HCT116 (cell line): ENCODE measurements around the gene LRRN2. TPM values are rescaled to one million over a fixed set of nuclear protein-coding genes. Genes with fewer than 3 reads are reported as not detected.

Experiments
- ATAC-seq: fragments of 200-7000 bp; cut with Tn5 transposase; 2 replicates; pipeline ENCODE4 v1.9.1; 2020; ENCODE audit warnings: mild to moderate bottlenecking, moderate library complexity
- BruUV-seq: library from RNA; stranded (reverse); fragments of 400-500 nt; replicated peaks from 2 replicates; lab custom pipeline; 2021; lab: Mats Ljungman, UMichigan
- CTCF ChIA-PET: fragments of 300-600 bp; sonication (Branson Sonifier 250); formaldehyde crosslinking; loops from one replicate; lab custom pipeline; 2021; ENCODE audit warnings: antibody characterized with exemption; lab: Charles Lee
- POLR2A ChIA-PET: fragments of 300-600, 350-600 bp; sonication (Branson Sonifier 250); formaldehyde crosslinking; loops from one replicate; lab custom pipeline; 2021; ENCODE audit warnings: antibody characterized with exemption; lab: Charles Lee
- RAD21 ChIA-PET, 2 experiments: fragments of 300-600 bp; sonication (Branson Sonifier 250); formaldehyde crosslinking; loops; one replicate each; lab custom pipeline; 2023; ENCODE audit warnings: low total read pairs in 2 of 2; ENCODE audit not compliant: uncharacterized antibody in 2 of 2, unreplicated experiment in 2 of 2, low non-redundant PET in 1 of 2; lab: Charles Lee
- DNase-seq: peaks from one replicate; pipeline ENCODE4 v3.0.0-alpha.2; 2010; ENCODE audit warnings: low read depth, low spot score
- H2AFZ ChIP-seq: fragments of 200-600 bp; shearing (Covaris generic), sonication (generic); 2 replicates; pipeline ENCODE4 v1.6.1; 2017; ENCODE audit warnings: low read depth, mixed run types, mixed read lengths, antibody characterized with exemption, low read length; ENCODE audit not compliant: poor library complexity, severe bottlenecking
- H3K27ac ChIP-seq: 2 replicates; pipeline ENCODE4 v1.5.1; 2012; ENCODE audit warnings: low read depth, low read length
- H3K27me3 ChIP-seq: fragments of 200-600 bp; sonication (generic); 2 replicates; pipeline ENCODE4 v1.6.1; 2016; ENCODE audit warnings: mixed run types, low read length, mixed read lengths; ENCODE audit not compliant: insufficient read depth
- H3K36me3 ChIP-seq, 2 experiments: fragments of 200-500 bp in 1 of 2; fragments of 200-600 bp in 1 of 2; sonication (Bioruptor generic) in 1 of 2; sonication (generic) in 1 of 2; 2 replicates each; pipeline versions ENCODE4 v1.5.1 to v1.6.1; 2014 to 2016; ENCODE audit warnings: low read length in 2 of 2, inconsistent platforms in 1 of 2, mixed read lengths in 1 of 2, mixed run types in 1 of 2; ENCODE audit not compliant: insufficient read depth in 2 of 2, control insufficient read depth in 1 of 2
- H3K4me1 ChIP-seq, 2 experiments: fragments of 200-600 bp in 1 of 2; sonication (generic) in 1 of 2; 2 replicates each; pipeline versions ENCODE4 v1.5.1 to v1.6.1; 2012 to 2017; ENCODE audit warnings: low read length in 2 of 2, inconsistent platforms in 1 of 2, mild to moderate bottlenecking in 1 of 2, mixed read lengths in 1 of 2, mixed run types in 1 of 2, moderate library complexity in 1 of 2; ENCODE audit not compliant: insufficient read depth in 2 of 2, control insufficient read depth in 1 of 2
- H3K4me2 ChIP-seq: fragments of 200-600 bp; sonication (generic); 2 replicates; pipeline ENCODE4 v1.6.1; 2017; ENCODE audit warnings: mixed run types, low read length, mixed read lengths
- H3K4me3 ChIP-seq, 2 experiments: fragments of 200-600 bp in 1 of 2; sonication (generic) in 1 of 2; replicated peaks in 1 of 2; 2 replicates each; pipeline ENCODE4 v1.5.1; 2011 to 2016; ENCODE audit warnings: low read length in 2 of 2, control low read depth in 1 of 2, low read depth in 1 of 2, mild to moderate bottlenecking in 1 of 2, mixed read lengths in 1 of 2, mixed run types in 1 of 2
- H3K79me2 ChIP-seq: fragments of 200-600 bp; sonication (generic); 2 replicates; pipeline ENCODE4 v1.6.1; 2017; ENCODE audit warnings: mild to moderate bottlenecking, mixed run types, low read length, moderate library complexity, mixed read lengths; ENCODE audit not compliant: insufficient read depth
- H3K9ac ChIP-seq: fragments of 200-600 bp; sonication (generic); 2 replicates; pipeline ENCODE4 v1.6.1; 2016; ENCODE audit warnings: low read length, mixed read lengths
- H3K9me2 ChIP-seq: fragments of 200-600 bp; sonication (generic), shearing (Covaris generic); 2 replicates; pipeline ENCODE4 v1.6.1; 2017; ENCODE audit warnings: mixed run types, mild to moderate bottlenecking, moderate library complexity; ENCODE audit not compliant: insufficient read depth
- H3K9me3 ChIP-seq, 2 experiments: fragments of 200-500 bp in 1 of 2; fragments of 200-600 bp in 1 of 2; sonication (Bioruptor generic) in 1 of 2; sonication (generic) in 1 of 2; 2 replicates each; pipeline ENCODE4 v1.6.1; 2014 to 2017; ENCODE audit warnings: low read length in 2 of 2, mixed read lengths in 2 of 2, inconsistent platforms in 1 of 2, low read depth in 1 of 2, mild to moderate bottlenecking in 1 of 2, mixed run types in 1 of 2, moderate library complexity in 1 of 2; ENCODE audit not compliant: control insufficient read depth in 1 of 2, insufficient read depth in 1 of 2
- H4K20me1 ChIP-seq: fragments of 200-600 bp; sonication (generic), shearing (Covaris generic); 2 replicates; pipeline ENCODE4 v1.6.1; 2017; ENCODE audit warnings: mixed run types, mild to moderate bottlenecking, moderate library complexity; ENCODE audit not compliant: insufficient read depth
- ATF3 ChIP-seq: IDR thresholded peaks from 2 replicates; pipeline ENCODE4 v1.6.1; 2012
- CEBPB ChIP-seq: IDR thresholded peaks from 2 replicates; pipeline ENCODE4 v1.6.1; 2012; ENCODE audit warnings: low read depth
- CTCF ChIP-seq, 3 experiments: fragments of 200-600 bp in 1 of 3; sonication (generic) in 1 of 3; IDR thresholded peaks in 2 of 3; conservative IDR thresholded peaks in 1 of 3; 2 replicates each; pipeline ENCODE4 v1.5.1; 2012 to 2017; ENCODE audit warnings: low read depth in 2 of 3, low read length in 2 of 3, antibody characterized with exemption in 1 of 3, borderline replicate concordance in 1 of 3, control low read depth in 1 of 3, mild to moderate bottlenecking in 1 of 3, mixed read lengths in 1 of 3, mixed run types in 1 of 3, moderate library complexity in 1 of 3; ENCODE audit not compliant: insufficient read depth in 1 of 3
- EGR1 ChIP-seq: IDR thresholded peaks from 2 replicates; pipeline ENCODE4 v1.6.1; 2012; ENCODE audit warnings: low read depth
- ELF1 ChIP-seq: IDR thresholded peaks from 2 replicates; pipeline ENCODE4 v1.6.1; 2012; ENCODE audit warnings: low read depth, borderline replicate concordance
- EZH2 ChIP-seq: fragments of 200-600 bp; sonication (generic); IDR thresholded peaks from 2 replicates; pipeline ENCODE4 v1.6.1; 2017; ENCODE audit warnings: antibody characterized with exemption, mixed run types
- EZH2phosphoT487 ChIP-seq: fragments of 200-600 bp; IDR thresholded peaks from 2 replicates; pipeline ENCODE4 v1.6.1; 2018; ENCODE audit warnings: antibody characterized with exemption, borderline replicate concordance
- MAX ChIP-seq: IDR thresholded peaks from 2 replicates; pipeline ENCODE4 v1.6.1; 2012
- POLR2A ChIP-seq: IDR thresholded peaks from 2 replicates; pipeline ENCODE4 v1.7.0; 2011; ENCODE audit warnings: borderline replicate concordance; ENCODE audit not compliant: insufficient read depth, insufficient read length; ENCODE audit errors: extremely low read depth
- POLR2AphosphoS5 ChIP-seq: IDR thresholded peaks from 2 replicates; pipeline ENCODE4 v1.6.1; 2011; ENCODE audit warnings: mild to moderate bottlenecking, low read depth, low read length, moderate library complexity
- RAD21 ChIP-seq: IDR thresholded peaks from 2 replicates; pipeline ENCODE4 v1.6.1; 2012; ENCODE audit warnings: low read depth, mild to moderate bottlenecking
- REST ChIP-seq: IDR thresholded peaks from 2 replicates; pipeline ENCODE4 v1.6.1; 2012; ENCODE audit warnings: low read depth
- SIN3A ChIP-seq: IDR thresholded peaks from 2 replicates; pipeline ENCODE4 v1.6.1; 2012; ENCODE audit warnings: low read depth
- SRF ChIP-seq: IDR thresholded peaks from 2 replicates; pipeline ENCODE4 v1.6.1; 2012; ENCODE audit warnings: low read depth
- TCF7L2 ChIP-seq: IDR thresholded peaks from 2 replicates; pipeline ENCODE4 v1.7.0; 2011; ENCODE audit warnings: borderline replicate concordance, inconsistent platforms; ENCODE audit not compliant: insufficient read depth, insufficient read length; ENCODE audit errors: extremely low read depth
- YY1 ChIP-seq: IDR thresholded peaks from 2 replicates; pipeline ENCODE4 v1.6.1; 2011; ENCODE audit warnings: low read length, low read depth, moderate library complexity, mild to moderate bottlenecking; ENCODE audit not compliant: insufficient replicate concordance; ENCODE audit errors: extremely low read depth
- ZBTB33 ChIP-seq: IDR thresholded peaks from 2 replicates; pipeline ENCODE4 v1.6.1; 2011; ENCODE audit warnings: mild to moderate bottlenecking, low read length, moderate library complexity; ENCODE audit not compliant: insufficient replicate concordance; ENCODE audit errors: extremely low read depth
- ZFX ChIP-seq: fragments of 450-650 bp; IDR thresholded peaks from 2 replicates; pipeline ENCODE4 v1.6.1; 2017
- ZNF274 ChIP-seq: fragments of 200-500 bp; sonication (Bioruptor generic); IDR thresholded peaks from 2 replicates; pipeline ENCODE4 v1.6.1; 2014; ENCODE audit warnings: mild to moderate bottlenecking, low read depth, low read length, inconsistent platforms
- intact Hi-C: fragments of 100-400 bp; cut with micrococcal nuclease; formaldehyde crosslinking; loops from 2 replicates; pipeline ENCODE4 v1.10.0; 2022
- total RNA-seq: library from RNA; stranded (reverse); gene quantifications from one replicate; pipeline ENCODE4 v1.2.1, GENCODE V29; 2021; ENCODE audit not compliant: unreplicated experiment

Gene LRRN2
- total RNA-seq, 1 experiment from 2014 or later = 3.2 TPM

GRCh38 chr1:204576422-204576821 is 109.1 kb downstream of the LRRN2 start:
- BruUV-seq = no TSS peak
- no peaks in the 10 kb centered on the region for H3K9me3 ChIP-seq
- no peaks in the 10 kb centered on the region for H4K20me1 ChIP-seq
- H3K4me2 ChIP-seq = no peak overlapping the region
- H3K9ac ChIP-seq = no peak overlapping the region
- intact Hi-C loops = no loop called here
- H3K27me3 ChIP-seq = no peaks in the 10 kb centered on the region
- no peak overlapping the region for H3K4me3 ChIP-seq
- H3K79me2 ChIP-seq = no peaks in the 10 kb centered on the region
- H2AFZ ChIP-seq = no peak overlapping the region
- no peak overlapping the region for H3K27ac ChIP-seq
- H3K4me1 ChIP-seq = peaks cover 0 to 21% of the 10 kb centered on the region in 2 experiments; a peak in 2 of 4 replicates
- RAD21 ChIA-PET = no interaction called here
- DNase-seq = no peak
- ATAC-seq = no peak
- POLR2A ChIA-PET = no interaction called here
- no peak for TF ChIP-seq ZFX
- TF ChIP-seq EGR1 = no peak
- TF ChIP-seq REST = no peak
- TF ChIP-seq CTCF (IDR thresholded peaks at IDR 0.05 in 2 of 3, conservative IDR thresholded peaks at IDR 0.05 in 1 of 3; ENCODE audit: borderline replicate concordance in 1 of 3, insufficient read depth in 1 of 3, low read depth in 2 of 3, low read length in 2 of 3) = no peak
- TF ChIP-seq ATF3 = no peak
- no peak for TF ChIP-seq POLR2AphosphoS5
- no peak for TF ChIP-seq TCF7L2
- no peak for TF ChIP-seq POLR2A
- no peak for TF ChIP-seq ZBTB33
- TF ChIP-seq ZNF274 = no peak
- TF ChIP-seq ELF1 = no peak
- TF ChIP-seq SIN3A = no peak
- no peak for TF ChIP-seq YY1
- no peak for TF ChIP-seq RAD21
- no peak for TF ChIP-seq MAX
- TF ChIP-seq CEBPB = no peak
- no peak for TF ChIP-seq SRF
- TF ChIP-seq EZH2phosphoT487 = no peak
- TF ChIP-seq EZH2 = no peak
- H3K9me2 ChIP-seq = no peaks in the 10 kb centered on the region
- no peaks in the 10 kb centered on the region for H3K36me3 ChIP-seq
- CTCF ChIA-PET = interaction anchor here (1.3 kb wide), 1 partner anchor 230 kb away, joined by 3 read pairs; no protein-coding TSS in a partner anchor
